DOHH2 (cell line): Measurements from ENCODE around the gene ME3.

Experiments used
- H3F3A ChIP-seq: fragments of 200-600 bp; sonication (generic), shearing (Covaris generic); 2 replicates; pipeline ENCODE4 v1.6.0; 2016; ENCODE audit warnings: antibody characterized with exemption, mild to moderate bottlenecking; ENCODE audit not compliant: control insufficient read depth, insufficient read depth
- H3K27ac ChIP-seq: fragments of 200-600 bp; sonication (generic); 2 replicates; pipeline ENCODE4 v1.5.1; 2014; ENCODE audit warnings: low read depth, mild to moderate bottlenecking, low read length, moderate library complexity
- H3K27me3 ChIP-seq: fragments of 200-600 bp; sonication (generic); 2 replicates; pipeline ENCODE4 v1.6.1; 2014; ENCODE audit warnings: mild to moderate bottlenecking, low read length, mixed read lengths; ENCODE audit not compliant: control insufficient read depth
- H3K36me3 ChIP-seq: fragments of 200-600 bp; sonication (generic); 2 replicates; pipeline ENCODE4 v1.6.1; 2014; ENCODE audit warnings: mild to moderate bottlenecking, low read length, moderate library complexity, mixed read lengths; ENCODE audit not compliant: control insufficient read depth
- H3K4me1 ChIP-seq: fragments of 200-600 bp; sonication (generic); 2 replicates; pipeline ENCODE4 v1.6.1; 2014; ENCODE audit warnings: mild to moderate bottlenecking, low read length, mixed read lengths; ENCODE audit not compliant: control insufficient read depth
- H3K4me2 ChIP-seq: fragments of 200-600 bp; sonication (generic); 2 replicates; pipeline ENCODE4 v1.6.0; 2014; ENCODE audit warnings: mild to moderate bottlenecking, low read length, moderate library complexity
- H3K4me3 ChIP-seq: fragments of 200-600 bp; sonication (generic); 2 replicates; pipeline ENCODE4 v1.5.1; 2014; ENCODE audit warnings: mild to moderate bottlenecking, low read length, mixed read lengths
- H3K79me2 ChIP-seq: fragments of 200-600 bp; sonication (generic); 2 replicates; pipeline ENCODE4 v1.6.1; 2014; ENCODE audit warnings: mild to moderate bottlenecking, low read length, mixed read lengths; ENCODE audit not compliant: control insufficient read depth
- H3K9me2 ChIP-seq: fragments of 200-600 bp; sonication (generic); replicated peaks from 2 replicates; pipeline ENCODE4 v1.6.1; 2014; ENCODE audit warnings: mild to moderate bottlenecking, low read length, mixed read lengths; ENCODE audit not compliant: control insufficient read depth
- H3K9me3 ChIP-seq: fragments of 200-600 bp; sonication (generic); 2 replicates; pipeline ENCODE4 v1.6.1; 2014; ENCODE audit warnings: antibody characterized with exemption, low read length, mixed read lengths; ENCODE audit not compliant: control insufficient read depth, insufficient read depth
- H4K20me1 ChIP-seq: fragments of 200-600 bp; sonication (generic); 2 replicates; pipeline ENCODE4 v1.6.0; 2014; ENCODE audit warnings: low read depth, mild to moderate bottlenecking, antibody characterized with exemption, low read length, moderate library complexity; ENCODE audit not compliant: control insufficient read depth, insufficient read depth
- CTCF ChIP-seq: fragments of 200-600 bp; sonication (generic); IDR thresholded peaks from one replicate; pipeline ENCODE4 v1.5.1; 2014; ENCODE audit warnings: antibody characterized with exemption, mild to moderate bottlenecking, low read depth, low read length; ENCODE audit not compliant: poor library complexity, severe bottlenecking
- EZH2phosphoT487 ChIP-seq: fragments of 200-600 bp; sonication (generic); IDR thresholded peaks from 2 replicates; pipeline ENCODE4 v1.6.1; 2017; ENCODE audit warnings: borderline replicate concordance, mild to moderate bottlenecking, antibody characterized with exemption, low read length, moderate library complexity, mixed read lengths

The ME3 gene

GRCh38 chr11:86461892-86462291 lies 210.5 kb downstream of the ME3 start:
- Histone ChIP-seq H3K4me2 (no peak overlapping the region), H3K9me3 (no peaks in the 10 kb centered on the region), H3F3A (no peaks in the 10 kb centered on the region), H3K79me2 (no peaks in the 10 kb centered on the region), H3K36me3 (no peaks in the 10 kb centered on the region), H3K9me2 (no peaks in the 10 kb centered on the region), H3K4me1 (no peaks in the 10 kb centered on the region), H3K27me3 (no peaks in the 10 kb centered on the region), H4K20me1 (no peaks in the 10 kb centered on the region), H3K27ac (no peak overlapping the region), H3K4me3 (no peak overlapping the region)
- TF ChIP-seq EZH2phosphoT487 (no peak), CTCF (no peak)

GRCh38 chr11:86460461-86461385 lies 211.7 kb downstream of the ME3 start:
- Histone ChIP-seq H3K27me3 (peaks cover 5% of the 10 kb centered on the region), H3K4me2 (no peak overlapping the region), H3K4me3 (no peak overlapping the region), H4K20me1 (no peaks in the 10 kb centered on the region), H3K9me2 (no peaks in the 10 kb centered on the region), H3K79me2 (no peaks in the 10 kb centered on the region), H3F3A (no peaks in the 10 kb centered on the region), H3K9me3 (no peaks in the 10 kb centered on the region), H3K27ac (no peak overlapping the region), H3K36me3 (no peaks in the 10 kb centered on the region), H3K4me1 (no peaks in the 10 kb centered on the region)
- TF ChIP-seq CTCF (no peak), EZH2phosphoT487 (no peak)

- H3F3A ChIP-seq = no peaks in the 10 kb centered on the region
- H3K9me2 ChIP-seq = no peaks in the 10 kb centered on the region
- H3K4me2 ChIP-seq = no peak overlapping the region
- TF ChIP-seq CTCF (no peak), EZH2phosphoT487 (no peak)
- H3K27ac ChIP-seq = no peak overlapping the region
- H3K4me3 ChIP-seq = no peak overlapping the region
- H3K9me3 ChIP-seq = no peaks in the 10 kb centered on the region
- H3K27me3 ChIP-seq = peaks cover 5% of the 10 kb centered on the region
- no peaks in the 10 kb centered on the region for H3K4me1 ChIP-seq
- H3K36me3 ChIP-seq = no peaks in the 10 kb centered on the region
- H4K20me1 ChIP-seq = no peaks in the 10 kb centered on the region
- H3K79me2 ChIP-seq = no peaks in the 10 kb centered on the region
These were observed 212.5 kb downstream of the ME3 start for GRCh38 chr11:86459682-86460460.
